ENCODE results near the gene KRT8. TPM values are rescaled to one million over a fixed set of nuclear protein-coding genes. Genes with fewer than 3 reads are reported as not detected.
"Not testable (repeated sequence)": the region's sequence is repeated elsewhere in the genome, so short reads cannot be mapped to it uniquely, and the experiment has no call there.

KRT8 gene
- total RNA-seq, 1 donor from 2014 or later = 235 TPM

GRCh38 chr12:52856077-52856476 is 48.8 kb downstream of the KRT8 start:
- DNase-seq (ENCODE audit: low spot score); ATAC-seq: not testable (repeated sequence)

GRCh38 chr12:52851787-52852186 is 53.1 kb downstream of the KRT8 start:
- DNase-seq (ENCODE audit: low spot score) = no peak
- no peak for ATAC-seq

GRCh38 chr12:52850681-52851080 is 54.2 kb downstream of the KRT8 start:
- ATAC-seq = no peak
- DNase-seq (ENCODE audit: low spot score) = no peak

GRCh38 chr12:52849511-52849910 is 55.4 kb downstream of the KRT8 start:
- no peak for DNase-seq (ENCODE audit: low spot score)
- no peak for ATAC-seq

- DNase-seq (ENCODE audit: low spot score) (no peak), ATAC-seq (no peak)
Measured at GRCh38 chr12:52848661-52849255, 56.1 kb downstream of the KRT8 start, which contains the start of gene KRT78. KRT78 (minus strand) TSS chr12:52848994; CDS start chr12:52848930, 64 bp downstream.

- DNase-seq (ENCODE audit: low spot score) (no peak), ATAC-seq (no peak)
Measured at GRCh38 chr12:52847335-52848102, 57.4 kb downstream of the KRT8 start.

Other genes starting within 250 kb of the KRT8 start
- not detected for gene KRT1, start 224.7 kb downstream of the KRT8 start, total RNA-seq
- not detected for gene KRT77, start 201.6 kb downstream of the KRT8 start, total RNA-seq
- not detected for gene KRT76, start 127.7 kb downstream of the KRT8 start, total RNA-seq
- not detected for gene KRT3, start 109.0 kb downstream of the KRT8 start, total RNA-seq
- gene KRT4, start 91.0 kb downstream of the KRT8 start, total RNA-seq = not detected
- gene KRT79, start 70.8 kb downstream of the KRT8 start, total RNA-seq = not detected
- gene KRT78, start 56.1 kb downstream of the KRT8 start, total RNA-seq = not detected
- gene KRT18, start 44.0 kb upstream of the KRT8 start, total RNA-seq = 194 TPM
- gene EIF4B, start 101.4 kb upstream of the KRT8 start, total RNA-seq = 184 TPM
- 146 TPM for gene TNS2, start 145.0 kb upstream of the KRT8 start, total RNA-seq
- gene SPRYD3, start 174.3 kb upstream of the KRT8 start, total RNA-seq = 16.2 TPM
- 5.2 TPM for gene IGFBP6, start 192.6 kb upstream of the KRT8 start, total RNA-seq
- gene SOAT2, start 198.4 kb upstream of the KRT8 start, total RNA-seq = 0.25 TPM